Measurements from ENCODE around the gene ZBTB2. TPM values are rescaled to one million over a fixed set of nuclear protein-coding genes. Genes with fewer than 3 reads are reported as not detected.

ZBTB2 gene
- total RNA-seq, 1 donor from 2014 or later, result 13.0 TPM

DNA sequence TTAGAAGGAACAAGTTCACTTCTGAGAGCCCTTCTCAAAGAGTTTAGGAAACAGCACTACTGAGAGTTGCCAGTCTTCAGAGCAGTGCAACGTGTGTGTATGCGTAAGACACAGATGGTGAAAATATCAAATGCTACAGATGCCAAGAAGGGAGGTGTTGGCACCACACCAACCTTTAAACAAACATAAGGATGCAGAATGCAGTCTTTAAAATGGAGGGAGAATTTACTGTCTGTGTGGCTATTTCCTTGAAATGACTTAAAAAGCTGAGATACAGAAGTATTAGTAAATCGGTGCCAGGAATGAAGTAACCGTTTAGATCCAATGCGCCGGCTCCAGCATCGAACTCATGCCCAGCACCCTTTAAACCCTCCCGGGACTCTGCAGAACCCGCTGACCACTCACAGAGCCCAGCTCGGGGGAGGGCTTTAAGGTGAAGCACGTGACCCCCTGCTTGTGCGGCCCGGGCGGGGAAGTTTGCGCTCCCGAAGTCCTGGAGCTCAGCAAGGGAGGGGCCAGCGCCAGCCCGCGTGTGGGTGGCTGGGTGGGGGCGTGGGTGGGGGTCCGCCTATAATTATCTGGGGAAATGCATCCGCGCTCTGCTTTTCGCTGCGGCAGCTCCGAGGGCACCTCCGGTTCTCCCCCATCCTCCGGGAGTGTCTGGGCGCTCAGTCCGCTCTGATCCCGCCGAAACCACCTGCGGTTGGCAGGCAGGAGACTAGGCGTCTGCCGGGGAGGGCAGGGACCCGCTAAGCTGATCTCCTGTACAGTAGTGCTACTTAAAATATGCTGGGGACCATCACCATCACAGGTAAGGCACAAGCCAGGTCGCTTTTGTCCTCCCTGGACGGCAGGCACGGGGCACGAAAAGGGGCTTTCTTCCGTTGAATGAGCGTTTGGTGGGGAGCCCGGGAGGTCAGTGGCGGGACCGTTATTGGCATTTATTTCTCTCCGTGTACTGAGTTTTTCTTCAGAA is 66.0 kb downstream of the ZBTB2 start:
- Histone ChIP-seq H3K27me3 (no peaks in the 10 kb centered on the region), H3K36me3 (no peaks in the 10 kb centered on the region), H3K4me1 (peaks cover 23% of the 10 kb centered on the region), H3K27ac (peak overlapping the region; percentile 58), H3K4me3 (peak overlapping the region; percentile 50), H3K9me3 (no peaks in the 10 kb centered on the region)
- ATAC-seq, result peak; percentile 79
- TF ChIP-seq, protein P1, sequence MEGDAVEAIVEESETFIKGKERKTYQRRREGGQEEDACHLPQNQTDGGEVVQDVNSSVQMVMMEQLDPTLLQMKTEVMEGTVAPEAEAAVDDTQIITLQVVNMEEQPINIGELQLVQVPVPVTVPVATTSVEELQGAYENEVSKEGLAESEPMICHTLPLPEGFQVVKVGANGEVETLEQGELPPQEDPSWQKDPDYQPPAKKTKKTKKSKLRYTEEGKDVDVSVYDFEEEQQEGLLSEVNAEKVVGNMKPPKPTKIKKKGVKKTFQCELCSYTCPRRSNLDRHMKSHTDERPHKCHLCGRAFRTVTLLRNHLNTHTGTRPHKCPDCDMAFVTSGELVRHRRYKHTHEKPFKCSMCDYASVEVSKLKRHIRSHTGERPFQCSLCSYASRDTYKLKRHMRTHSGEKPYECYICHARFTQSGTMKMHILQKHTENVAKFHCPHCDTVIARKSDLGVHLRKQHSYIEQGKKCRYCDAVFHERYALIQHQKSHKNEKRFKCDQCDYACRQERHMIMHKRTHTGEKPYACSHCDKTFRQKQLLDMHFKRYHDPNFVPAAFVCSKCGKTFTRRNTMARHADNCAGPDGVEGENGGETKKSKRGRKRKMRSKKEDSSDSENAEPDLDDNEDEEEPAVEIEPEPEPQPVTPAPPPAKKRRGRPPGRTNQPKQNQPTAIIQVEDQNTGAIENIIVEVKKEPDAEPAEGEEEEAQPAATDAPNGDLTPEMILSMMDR (IDR thresholded peaks at IDR 0.05), result no peak
- intact Hi-C loops (cut with DNase I), result no loop called here
- peak; percentile 77 for DNase-seq

DNA sequence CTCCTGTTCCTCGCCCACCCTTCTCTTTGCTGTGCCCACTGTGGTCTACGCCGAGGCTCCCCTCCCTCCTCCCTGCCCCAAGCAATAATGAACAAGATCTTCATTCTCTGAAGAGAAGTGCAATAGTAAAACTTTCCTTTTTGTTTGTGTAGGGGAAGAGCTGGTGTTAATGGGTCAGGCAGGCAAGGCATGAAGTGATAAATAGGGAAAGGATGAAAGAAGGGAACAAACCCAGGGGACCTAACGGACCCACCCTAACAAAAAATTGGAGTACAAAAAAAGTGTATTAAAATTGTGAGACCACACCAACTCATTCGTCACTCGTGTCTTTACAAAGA is 66.9 kb downstream of the ZBTB2 start:
- ATAC-seq, result no peak

DNA sequence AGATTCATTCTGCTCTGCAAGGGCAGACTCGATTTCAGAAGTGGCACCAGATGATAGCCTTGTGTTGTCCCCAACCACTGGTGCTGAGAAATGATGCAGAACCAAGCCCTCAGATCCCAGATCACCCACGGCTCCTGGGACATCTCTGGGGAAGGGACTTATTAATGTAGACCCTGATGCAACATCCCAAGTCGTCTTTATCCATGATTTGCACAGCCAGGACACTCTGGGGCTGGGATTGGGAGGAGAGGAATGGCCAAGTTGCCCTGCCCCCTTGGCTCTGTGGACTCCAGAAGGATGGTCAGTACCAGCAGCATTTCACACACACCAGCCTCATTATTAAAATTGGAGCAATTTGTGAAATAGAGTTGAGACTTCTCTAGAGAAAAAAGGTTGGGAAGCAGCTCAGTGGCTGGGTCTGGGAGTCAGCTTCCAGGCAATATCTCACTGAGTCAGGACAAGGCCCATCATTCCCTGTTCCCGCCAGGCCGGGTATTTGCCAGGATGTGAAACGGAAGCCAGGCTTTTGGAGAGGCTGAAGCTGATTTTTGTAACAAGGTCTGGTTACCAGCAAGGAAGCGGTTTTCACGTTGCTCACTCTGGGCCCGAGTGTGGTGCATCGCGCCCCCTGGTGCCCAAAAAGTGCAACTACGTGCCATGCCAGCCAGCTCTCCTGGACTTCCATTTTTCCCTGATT is 67.4 kb downstream of the ZBTB2 start:
- peak; percentile 94 for ATAC-seq

More for the DNA sequence above, 66.9 kb downstream of the ZBTB2 start:
- H3K9me3 ChIP-seq, result no peaks in the 10 kb centered on the region
- TF ChIP-seq, protein P1 (IDR thresholded peaks at IDR 0.05), result peak; percentile 10
- H3K36me3 ChIP-seq, result no peaks in the 10 kb centered on the region
- H3K27me3 ChIP-seq, result no peaks in the 10 kb centered on the region
- intact Hi-C loops (cut with DNase I), result no loop called here
- H3K4me3 ChIP-seq, result no peak overlapping the region
- peaks cover 23% of the 10 kb centered on the region for H3K4me1 ChIP-seq
- no peak for DNase-seq
- no peak overlapping the region for H3K27ac ChIP-seq

DNA sequence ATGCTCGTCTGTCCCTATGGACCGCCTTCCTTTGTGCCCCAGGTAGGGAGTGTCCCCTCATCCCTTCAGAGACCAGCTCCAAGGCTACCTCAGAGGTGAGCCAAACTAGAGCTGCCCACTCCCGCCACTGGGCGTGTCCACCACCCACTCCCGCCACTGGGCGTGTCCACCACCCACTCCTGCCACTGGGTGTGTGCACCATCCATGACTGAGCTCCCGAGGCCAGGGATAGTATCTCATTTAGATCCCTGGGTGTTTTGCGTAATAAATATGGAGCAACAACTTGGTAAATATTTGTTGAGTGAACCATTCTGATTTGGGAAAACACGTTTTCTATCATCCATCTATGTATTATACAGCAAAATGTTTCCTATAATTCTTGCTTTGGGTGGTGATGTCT is 68.8 kb downstream of the ZBTB2 start:
- intact Hi-C loops (cut with DNase I), result no loop called here
- H3K27ac ChIP-seq, result no peak overlapping the region
- no peak overlapping the region for H3K4me3 ChIP-seq
- ATAC-seq (no peak), DNase-seq (no peak)
- TF ChIP-seq, protein P1 (IDR thresholded peaks at IDR 0.05), result no peak
- no peaks in the 10 kb centered on the region for H3K27me3 ChIP-seq
- H3K4me1 ChIP-seq, result peaks cover 23% of the 10 kb centered on the region
- no peaks in the 10 kb centered on the region for H3K36me3 ChIP-seq
- H3K9me3 ChIP-seq, result no peaks in the 10 kb centered on the region

More for the DNA sequence above, 67.4 kb downstream of the ZBTB2 start:
- TF ChIP-seq, protein P1 (IDR thresholded peaks at IDR 0.05), result peak; percentile 99
- DNase-seq, result peak; percentile 89
- Histone ChIP-seq H3K36me3 (no peaks in the 10 kb centered on the region), H3K9me3 (no peaks in the 10 kb centered on the region), H3K27me3 (no peaks in the 10 kb centered on the region), H3K27ac (no peak overlapping the region), H3K4me3 (no peak overlapping the region), H3K4me1 (peaks cover 23% of the 10 kb centered on the region)
- intact Hi-C loops (cut with DNase I), result no loop called here

DNA sequence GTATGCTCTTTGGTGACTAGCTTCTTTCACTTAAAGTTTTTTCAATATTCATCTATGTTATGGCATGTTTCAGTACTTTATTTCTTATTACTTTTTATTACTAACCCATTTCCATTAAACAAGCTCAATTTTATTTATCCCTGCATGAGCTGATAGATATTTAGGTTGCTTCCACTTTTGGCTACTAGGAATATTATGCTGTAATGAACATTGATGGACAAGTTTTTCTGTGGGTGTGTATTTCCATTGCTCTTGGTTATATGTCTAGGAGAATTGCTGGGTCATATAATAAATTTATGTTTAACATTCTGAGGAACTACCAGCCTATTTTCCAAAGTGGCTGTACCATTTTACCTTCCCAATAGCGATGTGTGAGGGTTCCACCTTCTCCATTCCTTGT is 69.9 kb downstream of the ZBTB2 start:
- H3K36me3 ChIP-seq, result no peaks in the 10 kb centered on the region
- ATAC-seq (no peak), DNase-seq (no peak)
- intact Hi-C loops (cut with DNase I), result no loop called here
- no peak overlapping the region for H3K4me3 ChIP-seq
- no peak overlapping the region for H3K27ac ChIP-seq
- no peaks in the 10 kb centered on the region for H3K9me3 ChIP-seq
- H3K27me3 ChIP-seq, result no peaks in the 10 kb centered on the region
- TF ChIP-seq, protein P1 (IDR thresholded peaks at IDR 0.05), result no peak
- H3K4me1 ChIP-seq, result peaks cover 23% of the 10 kb centered on the region

Data from upper lobe of right lung (tissue), 1 donor.